Activated CD8-positive, alpha-beta memory T cell treated with anti-CD3 and anti-CD28 coated beads, Interleukin-2, amount 50 U/mL, for 24 hours (primary cell): Measurements from ENCODE around the gene MYO9B.
A peak's percentile ranks its signal among the peaks of the same experiment; 100 is the strongest.

Experiments used
- DNase-seq: peaks from one replicate; pipeline ENCODE4 v3.0.0-alpha.2; 2020; ENCODE audit errors: extremely low read depth

The MYO9B gene

DNA sequence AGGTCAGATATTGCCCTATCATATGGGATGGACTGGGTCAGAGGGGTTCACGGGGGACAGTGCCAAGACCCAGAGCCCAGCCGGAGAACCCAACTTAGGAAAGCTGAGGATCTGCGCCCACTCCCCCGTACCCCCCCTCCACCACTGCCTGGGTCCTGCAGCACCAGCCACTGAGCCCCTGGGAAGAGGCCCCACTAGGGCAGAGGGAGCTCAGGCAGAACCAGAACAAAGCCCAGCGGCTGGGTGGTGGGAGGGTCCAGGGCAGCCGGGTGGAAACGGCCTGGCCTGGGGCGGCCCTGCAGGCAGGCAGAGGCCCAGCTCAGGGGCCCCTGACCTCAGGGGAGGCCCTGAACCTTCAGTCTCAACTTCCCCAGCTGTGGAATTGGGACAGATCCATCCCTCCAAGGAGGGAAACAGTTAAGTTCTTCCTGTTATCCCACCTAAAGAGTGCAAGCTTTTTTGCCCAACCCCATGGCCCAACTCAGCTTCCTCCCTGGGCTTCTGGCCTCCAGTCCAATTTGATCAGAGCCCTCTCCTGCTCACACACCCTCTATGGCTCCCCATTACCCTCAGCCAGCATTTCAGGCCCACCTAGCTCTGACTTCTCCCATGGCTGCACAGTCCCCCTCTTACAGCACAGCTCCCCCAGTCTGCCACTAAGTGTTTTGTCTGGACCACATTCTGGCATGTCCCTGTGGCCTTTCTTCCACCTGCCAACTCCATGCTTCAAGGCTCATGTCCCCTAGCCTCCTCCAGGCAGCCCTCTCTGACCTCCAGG, 167.0 kb downstream of the MYO9B start:
- DNase-seq, result no peak

- no peak for DNase-seq
These were observed 167.7 kb downstream of the MYO9B start for GRCh38 chr19:17243211-17243829.

- no peak for DNase-seq
These were observed 168.4 kb downstream of the MYO9B start for GRCh38 chr19:17243830-17244617.

- no peak for DNase-seq
These were observed 169.3 kb downstream of the MYO9B start for GRCh38 chr19:17244618-17245534.

DNA sequence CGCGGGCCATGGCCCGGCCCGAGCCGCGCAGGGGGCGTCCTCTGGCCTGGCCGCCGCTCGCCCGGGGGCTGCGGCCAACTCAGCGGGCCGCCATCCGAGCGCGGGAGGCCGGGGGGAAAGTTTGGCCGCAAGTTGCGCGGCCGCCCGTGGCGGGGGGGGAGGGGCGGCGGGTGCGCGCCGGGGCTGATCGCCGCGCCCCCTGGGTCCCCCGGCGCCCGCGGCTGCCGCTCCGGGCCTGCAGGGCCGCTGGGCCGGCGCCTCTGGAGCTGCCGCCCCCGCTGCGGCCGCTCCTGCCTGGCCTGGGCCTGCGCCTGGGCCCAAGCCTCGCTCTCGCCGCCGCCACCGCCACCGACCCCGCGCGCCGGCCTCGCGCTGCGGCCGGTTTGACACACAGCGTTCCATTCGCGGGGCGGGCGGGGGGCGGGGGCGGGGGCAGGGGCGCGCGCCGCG, 170.0 kb downstream of the MYO9B start, which contains the start of gene NR2F6:
TSS of gene NR2F6 (minus strand) at position 385 of the 450 bp plus-strand sequence. CDS start 699 bp downstream, outside the sequence.
- no peak for DNase-seq

- DNase-seq, result no peak
These were observed 171.3 kb downstream of the MYO9B start for GRCh38 chr19:17246681-17247425.

- DNase-seq, result no peak
These were observed 172.6 kb downstream of the MYO9B start for GRCh38 chr19:17248011-17248776.

DNA sequence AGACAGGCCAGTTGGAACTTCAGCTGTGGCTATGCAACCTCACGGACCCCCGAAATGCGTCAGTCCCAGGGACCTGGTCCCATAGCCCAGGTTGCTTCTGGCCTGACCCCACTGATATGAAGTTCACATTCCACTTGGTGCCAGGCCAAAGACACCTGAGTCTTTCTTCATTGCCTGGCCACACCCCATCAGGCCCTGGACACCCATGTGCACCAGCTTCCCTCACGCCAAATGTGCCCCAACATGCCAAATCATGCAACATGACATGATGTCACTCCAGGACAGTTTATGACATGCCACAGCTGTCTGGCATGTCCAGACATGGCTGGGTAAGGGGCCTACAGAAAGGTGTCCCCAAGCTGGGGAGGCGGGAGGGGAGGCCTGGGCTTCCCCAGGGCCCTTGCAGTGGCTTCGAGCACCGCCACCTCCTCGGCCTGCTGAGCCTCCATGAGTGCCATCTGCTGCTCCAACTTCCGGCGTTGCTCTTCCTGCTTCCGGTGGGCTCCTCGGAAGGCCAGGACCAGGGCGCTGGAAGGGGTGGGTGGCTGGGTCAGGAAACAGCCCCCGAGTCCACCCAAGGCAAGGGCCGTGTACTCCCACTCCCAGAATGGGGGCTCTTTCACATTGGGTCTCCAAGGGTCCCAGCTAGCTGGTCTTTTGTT, 174.4 kb downstream of the MYO9B start:
- DNase-seq, result no peak

GRCh38 chr19:17254636-17255035, 179.1 kb downstream of the MYO9B start:
- DNase-seq, result no peak

DNA sequence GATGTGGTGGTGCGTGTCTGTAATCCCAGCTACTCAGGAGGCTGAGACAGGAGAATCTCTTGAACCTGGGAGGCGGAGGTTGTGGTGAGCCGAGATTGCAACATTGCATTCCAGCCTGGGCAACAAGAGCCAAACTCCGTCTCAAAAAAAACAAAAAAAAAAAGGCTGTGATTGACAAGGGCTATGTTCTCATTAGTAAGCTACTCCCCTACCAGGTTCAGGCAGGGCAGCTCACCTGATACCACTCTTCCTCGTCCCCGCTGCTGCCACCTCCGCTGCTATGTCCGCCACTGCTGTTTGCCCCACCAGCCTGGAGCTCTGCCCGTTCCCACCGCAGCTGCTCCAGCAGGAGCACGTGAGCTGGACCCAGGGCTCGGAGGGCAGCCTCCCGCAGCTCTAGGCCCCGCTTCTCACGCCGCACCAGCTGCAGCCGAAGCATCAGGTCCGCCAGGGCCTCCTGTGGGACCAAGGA, 179.6 kb downstream of the MYO9B start:
- no peak for DNase-seq

DNA sequence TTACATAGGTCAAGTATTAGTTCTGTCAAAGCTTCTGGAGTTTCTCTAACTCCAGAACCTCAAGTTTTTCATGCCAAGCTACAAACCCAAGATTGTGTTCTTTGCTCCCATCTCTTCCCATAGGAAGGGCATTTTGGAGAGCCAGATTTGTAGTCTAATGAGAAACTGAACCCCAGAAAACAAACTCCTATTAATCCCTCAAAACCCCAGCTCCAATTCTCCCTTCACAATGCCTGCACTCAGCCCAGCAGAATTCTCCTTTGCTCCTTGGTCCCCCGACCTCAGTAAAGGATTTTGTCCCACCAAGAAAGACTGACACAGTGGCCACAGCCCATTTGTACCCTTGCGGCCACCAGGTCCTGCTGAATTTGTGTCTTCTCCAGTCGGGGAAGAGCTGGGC, 180.6 kb downstream of the MYO9B start:
- DNase-seq, result no peak

DNA sequence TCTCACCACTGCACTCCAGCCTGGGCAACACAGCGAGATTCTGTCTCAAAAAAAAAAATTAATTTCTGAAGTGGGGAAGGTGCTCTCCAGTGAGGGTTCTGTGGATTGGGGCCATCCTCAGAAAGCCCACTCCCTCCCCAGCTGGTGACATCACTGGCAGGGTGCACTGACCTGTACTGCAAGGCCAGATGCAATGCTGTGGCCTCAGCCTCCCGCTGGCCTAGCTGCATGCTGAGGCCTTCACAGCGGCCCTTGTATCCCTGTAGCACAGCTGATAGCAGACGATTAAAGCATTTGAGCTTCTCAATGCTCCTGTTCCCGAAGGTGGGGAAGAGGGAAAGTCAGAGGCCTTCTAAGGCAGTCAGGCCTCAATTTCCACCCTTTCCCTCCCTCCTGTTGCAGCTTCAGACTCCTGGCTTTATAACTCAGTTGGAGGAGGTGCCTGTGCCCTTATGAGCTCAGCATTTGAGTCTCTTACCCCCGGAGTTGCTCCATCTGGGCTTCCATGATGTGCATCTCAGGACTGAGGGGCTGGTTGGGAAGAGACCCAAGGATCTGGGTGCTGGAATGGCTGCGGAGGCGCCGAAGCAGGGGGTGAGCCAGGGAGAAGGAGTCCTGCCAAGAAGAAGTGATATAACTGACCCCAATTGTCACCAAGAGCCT, 183.7 kb downstream of the MYO9B start:
- DNase-seq, result no peak

DNA sequence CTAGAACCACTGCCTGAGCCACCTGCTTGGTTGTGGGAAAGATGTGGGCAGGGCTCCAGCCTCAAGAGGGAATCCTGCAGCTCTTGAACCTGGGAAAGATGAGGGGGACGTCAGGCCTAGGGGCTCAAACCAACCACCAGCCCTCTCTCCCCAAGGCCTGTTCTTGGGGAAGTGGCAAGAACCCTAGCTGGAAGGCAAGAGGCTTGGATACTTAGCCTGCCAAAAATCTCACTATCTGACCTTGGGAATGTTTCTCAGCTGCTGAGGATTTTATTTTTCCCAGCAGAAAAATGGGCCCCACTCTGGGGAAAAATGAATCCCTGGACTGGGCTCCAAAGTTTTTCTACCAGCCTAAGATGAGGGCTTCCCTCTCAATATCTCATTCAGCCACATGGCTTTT, 184.4 kb downstream of the MYO9B start:
- DNase-seq, result no peak

- DNase-seq, result peak; percentile 76
These were observed 185.3 kb downstream of the MYO9B start for GRCh38 chr19:17260842-17261325.

GRCh38 chr19:17262557-17262956, 187.0 kb downstream of the MYO9B start:
- no peak for DNase-seq
